Kidney epithelial cell (primary cell): Measurements from ENCODE around the gene KANSL3. TPM values are rescaled to one million over a fixed set of nuclear protein-coding genes. Genes with fewer than 3 reads are reported as not detected.

Source experiments
- DNase-seq: peaks from one replicate; pipeline ENCODE4 v3.0.0-alpha.2; 2010; ENCODE audit warnings: low read depth
- H3K27me3 ChIP-seq: 2 replicates; pipeline ENCODE4 v1.6.0; 2011; ENCODE audit warnings: low read length; ENCODE audit not compliant: control insufficient read depth, insufficient read depth
- H3K36me3 ChIP-seq: 2 replicates; pipeline ENCODE4 v1.5.1; 2011; ENCODE audit warnings: low read length; ENCODE audit not compliant: control insufficient read depth, insufficient read depth
- H3K4me3 ChIP-seq: 2 replicates; pipeline ENCODE4 v1.5.1; 2011; ENCODE audit warnings: low read depth, mild to moderate bottlenecking, control low read depth, low read length
- CTCF ChIP-seq: IDR thresholded peaks from 2 replicates; pipeline ENCODE4 v1.5.1; 2011; ENCODE audit warnings: mild to moderate bottlenecking, moderate library complexity, low read length, control low read depth, inconsistent platforms; ENCODE audit not compliant: insufficient read depth, poor library complexity, severe bottlenecking
- total RNA-seq: library from RNA; depleted of rRNA; stranded (reverse); fragments of >200 nt; gene quantifications from 2 replicates; pipeline ENCODE4 v1.2.3, GENCODE V29; 2015

Gene KANSL3
- total RNA-seq, 1 donor from 2014 or later = 33.2 TPM

DNA sequence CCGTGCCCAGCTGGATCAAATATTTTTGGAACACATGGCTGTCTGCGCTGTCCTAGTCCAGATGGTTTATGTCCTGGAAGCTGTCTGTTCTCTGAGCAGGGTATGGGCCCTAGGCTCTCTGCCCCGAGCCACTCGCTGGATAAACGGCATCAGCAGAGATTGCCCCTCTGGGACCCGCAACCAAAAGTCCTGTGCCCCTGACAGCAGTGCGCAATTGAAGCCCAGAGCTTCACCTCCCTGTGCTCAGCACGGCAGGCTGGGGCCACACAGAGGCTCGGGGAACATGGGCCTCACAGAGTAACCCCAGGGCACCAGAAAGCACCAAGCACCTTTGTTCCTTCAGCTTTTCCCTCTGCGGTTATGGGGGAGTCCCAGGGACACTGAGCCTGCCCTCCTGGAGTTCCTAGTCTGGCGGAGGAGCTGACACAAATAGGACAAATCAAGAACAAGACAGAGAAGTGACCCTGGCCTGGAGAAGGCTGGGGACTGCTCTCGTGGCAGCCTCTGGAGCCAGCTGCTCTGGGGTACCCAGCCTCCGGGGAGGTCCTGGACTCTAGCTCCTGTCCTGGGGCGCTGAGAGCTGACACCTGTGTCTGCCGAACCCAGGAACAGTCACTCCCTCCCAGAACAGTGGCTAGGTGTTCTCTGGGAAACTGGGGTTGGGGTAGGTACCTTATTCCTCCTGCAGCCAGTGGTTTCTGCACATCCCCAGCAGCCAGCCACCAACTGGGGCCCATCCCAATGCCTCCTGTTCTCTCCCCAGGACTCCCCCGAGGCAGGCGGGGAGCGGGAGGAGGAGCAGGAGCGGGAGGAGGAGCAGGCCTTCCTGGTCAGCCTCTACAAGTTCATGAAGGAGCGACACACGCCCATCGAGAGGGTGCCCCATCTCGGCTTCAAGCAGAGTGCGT lies 89.3 kb downstream of the KANSL3 start:
- Histone ChIP-seq H3K4me3 (no peak overlapping the region), H3K36me3 (no peaks in the 10 kb centered on the region), H3K27me3 (no peaks in the 10 kb centered on the region)
- DNase-seq = no peak
- no peak for TF ChIP-seq CTCF

DNA sequence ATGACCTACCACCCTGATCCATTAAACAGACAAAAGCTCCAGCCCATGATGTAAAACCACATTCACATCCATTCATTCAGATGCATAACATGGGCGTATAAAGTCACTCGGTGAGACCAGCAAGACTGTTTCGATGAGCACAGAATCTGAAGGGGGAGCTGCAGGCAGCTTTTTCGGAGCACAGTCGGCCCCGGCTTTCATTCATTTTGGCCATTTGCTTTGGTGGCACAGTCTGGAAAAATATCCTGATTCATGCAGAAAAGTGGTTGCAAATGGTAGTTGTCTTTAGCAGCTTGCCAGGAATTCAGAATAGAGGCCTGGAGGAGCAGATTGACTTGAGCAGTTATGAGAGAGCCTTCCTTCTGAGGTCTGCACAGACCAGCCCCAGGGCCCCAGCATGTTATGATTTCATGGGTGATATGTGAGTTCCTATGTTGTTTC lies 90.4 kb downstream of the KANSL3 start:
- no peaks in the 10 kb centered on the region for H3K36me3 ChIP-seq
- H3K4me3 ChIP-seq = no peak overlapping the region
- no peaks in the 10 kb centered on the region for H3K27me3 ChIP-seq
- no peak for TF ChIP-seq CTCF
- no peak for DNase-seq

DNA sequence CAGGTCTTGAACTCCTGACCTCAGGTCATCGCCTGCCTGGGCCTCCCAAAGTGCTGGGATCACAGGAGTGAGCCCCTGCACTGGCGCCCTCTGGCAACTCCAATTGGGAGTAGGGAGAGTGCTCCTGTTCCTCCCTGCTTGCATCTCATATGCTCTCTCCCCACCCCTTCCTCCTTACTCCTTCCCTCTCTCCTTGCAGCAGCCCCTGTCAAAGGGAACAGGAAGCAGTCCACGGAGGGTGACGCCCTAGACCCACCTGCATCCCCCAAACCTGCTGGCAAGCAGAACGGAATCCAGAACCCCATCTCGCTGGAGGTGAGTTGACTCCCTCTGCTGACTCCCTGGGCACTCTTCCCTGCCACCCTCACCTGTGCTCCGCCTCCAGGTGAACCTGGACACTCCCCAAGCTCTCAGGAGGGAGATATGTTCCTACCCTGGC lies 90.9 kb downstream of the KANSL3 start:
- no peak for DNase-seq
- H3K36me3 ChIP-seq = no peaks in the 10 kb centered on the region
- TF ChIP-seq CTCF = no peak
- H3K27me3 ChIP-seq = no peaks in the 10 kb centered on the region
- no peak overlapping the region for H3K4me3 ChIP-seq

DNA sequence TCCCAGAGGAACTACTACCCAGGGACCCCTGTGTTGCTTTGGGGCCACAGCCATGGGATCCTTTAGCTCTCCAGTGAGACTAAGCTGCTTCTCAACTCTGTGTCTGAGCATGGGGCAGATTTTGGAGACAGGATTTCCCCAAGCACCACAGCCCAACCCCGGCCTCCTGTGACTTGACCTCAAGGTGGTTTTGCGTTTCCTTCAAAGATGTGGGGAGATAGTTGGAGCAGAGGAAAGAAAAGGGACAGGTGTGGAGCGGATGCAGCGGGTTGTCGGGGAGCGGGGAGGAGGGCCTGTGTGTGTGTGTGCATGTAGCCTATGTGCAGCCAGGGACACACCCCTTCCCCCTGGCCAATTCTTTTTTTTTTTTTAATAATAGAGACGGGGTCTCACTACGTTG lies 91.3 kb downstream of the KANSL3 start:
- no peak for DNase-seq
- Histone ChIP-seq H3K27me3 (no peaks in the 10 kb centered on the region), H3K4me3 (no peak overlapping the region), H3K36me3 (no peaks in the 10 kb centered on the region)
- TF ChIP-seq CTCF = no peak

GRCh38 chr2:96546321-96546720 lies 91.8 kb downstream of the KANSL3 start:
- Histone ChIP-seq H3K4me3 (no peak overlapping the region), H3K27me3 (no peaks in the 10 kb centered on the region), H3K36me3 (no peaks in the 10 kb centered on the region)
- no peak for TF ChIP-seq CTCF
- no peak for DNase-seq

Other genes with a start within 250 kb of the KANSL3 start
- 16.8 and 18.6 TPM in 2 replicates for gene NEURL3, start 133.0 kb downstream of the KANSL3 start, total RNA-seq
- 38.8 and 41.1 TPM in 2 replicates for gene ARID5A, start 101.6 kb downstream of the KANSL3 start, total RNA-seq
- gene FER1L5, start 4.5 kb upstream of the KANSL3 start, total RNA-seq = 0.07 TPM in 1 of 2 replicates, not detected in the other
- 14.2 and 15.7 TPM in 2 replicates for gene LMAN2L, start 101.8 kb upstream of the KANSL3 start, total RNA-seq
- 7.9 and 8.2 TPM in 2 replicates for gene CNNM4, start 122.6 kb upstream of the KANSL3 start, total RNA-seq
- gene CNNM3, start 178.0 kb upstream of the KANSL3 start, total RNA-seq = 9.2 and 11.1 TPM in 2 replicates
- gene ANKRD23, start 205.7 kb upstream of the KANSL3 start, total RNA-seq = 0.41 and 2.1 TPM in 2 replicates
- 22.6 and 27.3 TPM in 2 replicates for gene ANKRD39, start 219.7 kb upstream of the KANSL3 start, total RNA-seq
- 62.4 and 67.8 TPM in 2 replicates for gene SEMA4C, start 231.8 kb upstream of the KANSL3 start, total RNA-seq